DND-41 (cell line): ENCODE results near the gene SNAI3.

Experiments used
- EZH2 ChIP-seq: IDR thresholded peaks from 3 replicates; pipeline ENCODE4 v1.6.1; 2012; ENCODE audit warnings: borderline replicate concordance, low read depth, mild to moderate bottlenecking, moderate library complexity, low read length, inconsistent platforms; ENCODE audit not compliant: severe bottlenecking
- TF ChIP-seq, protein P1 (sequence below): IDR thresholded peaks from 2 replicates; pipeline ENCODE4 v1.5.1; 2012; ENCODE audit warnings: borderline replicate concordance, low read length, moderate library complexity, mild to moderate bottlenecking; ENCODE audit not compliant: poor library complexity, severe bottlenecking; ENCODE audit errors: extremely low read depth

DNA sequence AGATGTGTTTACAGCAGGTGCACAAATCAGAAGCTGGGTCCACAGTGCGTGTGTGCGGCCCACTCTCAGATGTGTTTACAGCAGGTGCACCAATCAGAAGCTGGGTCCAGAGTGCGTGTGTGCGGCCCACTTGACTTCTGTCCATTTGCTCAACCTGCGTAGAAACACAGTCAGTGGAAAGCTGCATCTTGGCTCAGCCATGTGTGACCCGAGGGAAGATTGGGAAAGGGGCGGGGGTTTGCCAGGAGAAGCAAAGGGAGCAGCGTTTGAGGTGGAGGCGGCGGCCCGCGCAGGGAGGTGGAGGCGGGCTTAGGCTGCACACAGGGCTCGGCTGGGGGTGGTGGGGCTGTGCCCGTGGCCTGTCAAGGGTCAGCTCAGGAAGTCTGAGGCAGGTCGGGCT lies 24.2 kb upstream of the SNAI3 start:
- TF ChIP-seq, protein P1, sequence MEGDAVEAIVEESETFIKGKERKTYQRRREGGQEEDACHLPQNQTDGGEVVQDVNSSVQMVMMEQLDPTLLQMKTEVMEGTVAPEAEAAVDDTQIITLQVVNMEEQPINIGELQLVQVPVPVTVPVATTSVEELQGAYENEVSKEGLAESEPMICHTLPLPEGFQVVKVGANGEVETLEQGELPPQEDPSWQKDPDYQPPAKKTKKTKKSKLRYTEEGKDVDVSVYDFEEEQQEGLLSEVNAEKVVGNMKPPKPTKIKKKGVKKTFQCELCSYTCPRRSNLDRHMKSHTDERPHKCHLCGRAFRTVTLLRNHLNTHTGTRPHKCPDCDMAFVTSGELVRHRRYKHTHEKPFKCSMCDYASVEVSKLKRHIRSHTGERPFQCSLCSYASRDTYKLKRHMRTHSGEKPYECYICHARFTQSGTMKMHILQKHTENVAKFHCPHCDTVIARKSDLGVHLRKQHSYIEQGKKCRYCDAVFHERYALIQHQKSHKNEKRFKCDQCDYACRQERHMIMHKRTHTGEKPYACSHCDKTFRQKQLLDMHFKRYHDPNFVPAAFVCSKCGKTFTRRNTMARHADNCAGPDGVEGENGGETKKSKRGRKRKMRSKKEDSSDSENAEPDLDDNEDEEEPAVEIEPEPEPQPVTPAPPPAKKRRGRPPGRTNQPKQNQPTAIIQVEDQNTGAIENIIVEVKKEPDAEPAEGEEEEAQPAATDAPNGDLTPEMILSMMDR = no peak
- no peak for TF ChIP-seq EZH2
